LNCAP (cell line): ENCODE data around the gene MALAT1.
A peak's percentile ranks its signal among the peaks of the same experiment; 100 is the strongest.

Source experiments
- TF ChIP-seq, protein P1 (sequence below): fragments of 450-650 bp; IDR thresholded peaks from 2 replicates; pipeline ENCODE4 v1.5.1; 2017; ENCODE audit warnings: mild to moderate bottlenecking

Gene MALAT1

GRCh38 chr11:65525546-65526480 lies 27.0 kb downstream of the MALAT1 start:
- TF ChIP-seq, protein P1, sequence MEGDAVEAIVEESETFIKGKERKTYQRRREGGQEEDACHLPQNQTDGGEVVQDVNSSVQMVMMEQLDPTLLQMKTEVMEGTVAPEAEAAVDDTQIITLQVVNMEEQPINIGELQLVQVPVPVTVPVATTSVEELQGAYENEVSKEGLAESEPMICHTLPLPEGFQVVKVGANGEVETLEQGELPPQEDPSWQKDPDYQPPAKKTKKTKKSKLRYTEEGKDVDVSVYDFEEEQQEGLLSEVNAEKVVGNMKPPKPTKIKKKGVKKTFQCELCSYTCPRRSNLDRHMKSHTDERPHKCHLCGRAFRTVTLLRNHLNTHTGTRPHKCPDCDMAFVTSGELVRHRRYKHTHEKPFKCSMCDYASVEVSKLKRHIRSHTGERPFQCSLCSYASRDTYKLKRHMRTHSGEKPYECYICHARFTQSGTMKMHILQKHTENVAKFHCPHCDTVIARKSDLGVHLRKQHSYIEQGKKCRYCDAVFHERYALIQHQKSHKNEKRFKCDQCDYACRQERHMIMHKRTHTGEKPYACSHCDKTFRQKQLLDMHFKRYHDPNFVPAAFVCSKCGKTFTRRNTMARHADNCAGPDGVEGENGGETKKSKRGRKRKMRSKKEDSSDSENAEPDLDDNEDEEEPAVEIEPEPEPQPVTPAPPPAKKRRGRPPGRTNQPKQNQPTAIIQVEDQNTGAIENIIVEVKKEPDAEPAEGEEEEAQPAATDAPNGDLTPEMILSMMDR = no peak

- TF ChIP-seq, protein P1 = no peak
Observed at GRCh38 chr11:65526744-65527143, 27.9 kb downstream of the MALAT1 start.

GRCh38 chr11:65528819-65529350 lies 30.0 kb downstream of the MALAT1 start:
- TF ChIP-seq, protein P1 = no peak

DNA sequence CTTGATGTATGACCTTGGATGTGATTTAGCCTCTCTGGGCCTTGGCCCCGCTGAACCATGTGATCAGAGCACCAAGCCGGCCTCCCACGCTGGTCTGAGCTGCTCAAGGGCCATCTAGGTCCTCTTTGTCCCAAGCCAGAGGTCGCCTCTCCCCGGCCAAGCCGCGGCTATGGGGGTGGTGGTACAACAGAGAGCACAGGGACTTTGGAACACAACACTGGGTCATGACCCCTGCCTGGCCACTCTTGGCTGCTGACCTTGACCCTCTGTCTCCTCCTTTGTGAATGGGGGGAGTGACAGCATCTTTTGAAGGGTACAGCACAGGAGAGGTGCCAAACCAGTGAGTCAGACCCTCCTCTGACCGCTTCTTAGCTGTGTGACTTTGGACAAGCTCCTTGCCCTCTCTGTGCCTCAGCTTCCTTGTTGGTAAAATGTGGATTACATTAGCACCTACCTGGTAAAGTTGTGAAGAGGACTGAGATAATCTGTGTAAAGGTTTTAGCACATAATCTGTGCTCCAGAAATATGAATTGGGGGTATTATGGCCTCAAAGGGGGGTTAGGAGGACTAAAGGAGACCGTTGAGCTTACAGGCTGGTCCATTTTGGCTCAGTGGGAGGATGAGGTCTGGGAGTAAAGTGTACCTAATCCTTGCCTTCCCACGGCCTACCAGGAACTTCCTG lies 30.8 kb downstream of the MALAT1 start:
- TF ChIP-seq, protein P1 = no peak

GRCh38 chr11:65530157-65530496 lies 31.3 kb downstream of the MALAT1 start:
- TF ChIP-seq, protein P1 = peak; percentile 30; the same call in 1 of the 2 replicates

GRCh38 chr11:65532388-65533064 lies 33.7 kb downstream of the MALAT1 start:
- TF ChIP-seq, protein P1 = no peak

- TF ChIP-seq, protein P1 = no peak
Observed at GRCh38 chr11:65535102-65535501, 36.3 kb downstream of the MALAT1 start.
